Inflammatory macrophage treated with lipopolysaccharide for 1 hour (primary cell): ENCODE data around the gene GRAP2.
"Not testable (repeated sequence)": the region's sequence is repeated elsewhere in the genome, so short reads cannot be mapped to it uniquely, and the experiment has no call there.

ENCODE experiments used
- DNase-seq, 2 donors: peaks; one replicate each; pipeline ENCODE4 v3.0.0-alpha.2; 2020 to 2022

Gene GRAP2

GRCh38 chr22:39900306-39901227 is at the start of gene GRAP2:
TSS of gene GRAP2 (plus strand) at chr22:39901084. CDS start at chr22:39947107, 46,023 bp downstream.
- no peak for DNase-seq

GRCh38 chr22:39851606-39852315 is 49.1 kb upstream of the GRAP2 start:
- DNase-seq = peak; percentile 30 to 52

GRCh38 chr22:39852799-39853198 is 48.1 kb upstream of the GRAP2 start:
- no peak for DNase-seq

- no peak for DNase-seq
These were observed 44.3 kb upstream of the GRAP2 start for GRCh38 chr22:39856588-39856987.

- no peak for DNase-seq
These were observed 40.8 kb upstream of the GRAP2 start for GRCh38 chr22:39859903-39860588.

GRCh38 chr22:39868741-39869140 is 32.1 kb upstream of the GRAP2 start:
- DNase-seq = no peak

- DNase-seq = not testable (repeated sequence)
These were observed 31.1 kb upstream of the GRAP2 start for GRCh38 chr22:39869797-39870196.

- no peak for DNase-seq
These were observed 29.7 kb upstream of the GRAP2 start for GRCh38 chr22:39871008-39871798.

- DNase-seq = no peak
These were observed 28.3 kb upstream of the GRAP2 start for GRCh38 chr22:39872548-39872947.

- peak; percentile 70 to 84 for DNase-seq
These were observed 26.9 kb upstream of the GRAP2 start for GRCh38 chr22:39873965-39874364.

- not testable (repeated sequence) for DNase-seq
These were observed 25.6 kb upstream of the GRAP2 start for GRCh38 chr22:39875176-39875885.

- peak; percentile 36 to 59 for DNase-seq
These were observed 23.6 kb upstream of the GRAP2 start for GRCh38 chr22:39877079-39877845.

GRCh38 chr22:39880722-39881121 is 20.2 kb upstream of the GRAP2 start:
- no peak for DNase-seq

- DNase-seq = no peak
These were observed 17.8 kb upstream of the GRAP2 start for GRCh38 chr22:39883057-39883456.

- not testable (repeated sequence) for DNase-seq
These were observed 11.0 kb upstream of the GRAP2 start for GRCh38 chr22:39889924-39890323.

- no peak for DNase-seq
These were observed 7.4 kb upstream of the GRAP2 start, which contains the start of gene ENTHD1 for GRCh38 chr22:39893526-39893925. TSS of gene ENTHD1 (minus strand) at chr22:39893760. CDS start at chr22:39887748, 6,012 bp downstream.

- DNase-seq = no peak
These were observed 6.3 kb upstream of the GRAP2 start for GRCh38 chr22:39894554-39895092.

- no peak for DNase-seq
These were observed 5.2 kb upstream of the GRAP2 start for GRCh38 chr22:39895682-39896081.

GRCh38 chr22:39896313-39896996 is 4.4 kb upstream of the GRAP2 start:
- no peak for DNase-seq

GRCh38 chr22:39897841-39898240 is 3.0 kb upstream of the GRAP2 start:
- no peak for DNase-seq
